Astrocyte of the spinal cord (primary cell): ENCODE results near the gene DCX.

Source experiments
- DNase-seq: peaks from one replicate; pipeline ENCODE4 v3.0.0; 2011; ENCODE audit warnings: low read depth, low spot score
- H3K4me3 ChIP-seq: 2 replicates; pipeline ENCODE4 v1.5.1; 2011; ENCODE audit warnings: low read depth, mild to moderate bottlenecking, low read length, moderate library complexity
- in situ Hi-C: cut with HindIII; loops from 2 replicates; pipeline ENCODE4 v1.10.0; 2017; ENCODE audit warnings: low sequenced_read_pairs
- TF ChIP-seq, protein P1 (sequence below): IDR thresholded peaks from 2 replicates; pipeline ENCODE4 v1.5.1; 2012; ENCODE audit warnings: low read depth, mild to moderate bottlenecking, low read length, inconsistent platforms

The DCX gene

DNA sequence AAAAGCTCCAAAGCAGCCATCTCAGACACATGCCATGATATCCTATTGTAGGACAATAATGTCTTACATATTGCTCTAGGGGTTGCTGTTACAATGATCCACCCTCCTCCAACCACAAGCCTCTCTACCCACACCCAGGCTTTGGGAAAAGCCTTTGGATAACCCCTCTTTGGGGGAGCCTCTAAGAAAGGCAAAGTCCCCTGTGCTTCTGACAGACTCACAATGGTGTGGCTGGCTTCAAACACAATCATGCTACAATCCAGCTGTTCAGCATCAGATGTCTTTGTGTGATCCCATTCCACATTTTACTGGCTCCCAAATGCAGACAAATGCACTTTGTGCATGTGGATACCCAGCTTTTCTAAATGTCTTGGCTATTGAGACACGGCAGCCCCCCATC is 75.9 kb downstream of the DCX start:
- H3K4me3 ChIP-seq: no peak overlapping the region
- no peak for DNase-seq
- in situ Hi-C loops: no loop called here
- TF ChIP-seq, protein P1, sequence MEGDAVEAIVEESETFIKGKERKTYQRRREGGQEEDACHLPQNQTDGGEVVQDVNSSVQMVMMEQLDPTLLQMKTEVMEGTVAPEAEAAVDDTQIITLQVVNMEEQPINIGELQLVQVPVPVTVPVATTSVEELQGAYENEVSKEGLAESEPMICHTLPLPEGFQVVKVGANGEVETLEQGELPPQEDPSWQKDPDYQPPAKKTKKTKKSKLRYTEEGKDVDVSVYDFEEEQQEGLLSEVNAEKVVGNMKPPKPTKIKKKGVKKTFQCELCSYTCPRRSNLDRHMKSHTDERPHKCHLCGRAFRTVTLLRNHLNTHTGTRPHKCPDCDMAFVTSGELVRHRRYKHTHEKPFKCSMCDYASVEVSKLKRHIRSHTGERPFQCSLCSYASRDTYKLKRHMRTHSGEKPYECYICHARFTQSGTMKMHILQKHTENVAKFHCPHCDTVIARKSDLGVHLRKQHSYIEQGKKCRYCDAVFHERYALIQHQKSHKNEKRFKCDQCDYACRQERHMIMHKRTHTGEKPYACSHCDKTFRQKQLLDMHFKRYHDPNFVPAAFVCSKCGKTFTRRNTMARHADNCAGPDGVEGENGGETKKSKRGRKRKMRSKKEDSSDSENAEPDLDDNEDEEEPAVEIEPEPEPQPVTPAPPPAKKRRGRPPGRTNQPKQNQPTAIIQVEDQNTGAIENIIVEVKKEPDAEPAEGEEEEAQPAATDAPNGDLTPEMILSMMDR: no peak

DNA sequence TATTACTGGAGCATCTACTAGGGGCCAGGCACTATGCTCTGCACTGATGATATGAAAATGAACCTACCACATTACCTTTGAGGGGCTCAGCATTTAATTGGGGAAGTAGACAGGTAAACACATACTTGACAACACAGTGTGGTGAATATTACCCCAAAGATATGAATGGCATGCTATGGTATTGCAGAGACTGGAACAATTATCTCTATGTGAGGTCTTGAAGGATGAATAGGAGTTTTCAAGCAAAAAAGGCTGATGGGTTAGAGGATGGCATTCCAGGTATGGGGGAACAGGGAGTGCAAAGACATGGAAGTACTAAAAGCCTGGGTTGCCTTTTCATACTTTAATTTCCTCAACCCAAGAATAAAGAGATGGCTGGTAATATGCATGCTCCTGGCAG is 82.6 kb downstream of the DCX start:
- in situ Hi-C loops: no loop called here
- TF ChIP-seq, protein P1: no peak
- H3K4me3 ChIP-seq: no peak overlapping the region
- DNase-seq: no peak

DNA sequence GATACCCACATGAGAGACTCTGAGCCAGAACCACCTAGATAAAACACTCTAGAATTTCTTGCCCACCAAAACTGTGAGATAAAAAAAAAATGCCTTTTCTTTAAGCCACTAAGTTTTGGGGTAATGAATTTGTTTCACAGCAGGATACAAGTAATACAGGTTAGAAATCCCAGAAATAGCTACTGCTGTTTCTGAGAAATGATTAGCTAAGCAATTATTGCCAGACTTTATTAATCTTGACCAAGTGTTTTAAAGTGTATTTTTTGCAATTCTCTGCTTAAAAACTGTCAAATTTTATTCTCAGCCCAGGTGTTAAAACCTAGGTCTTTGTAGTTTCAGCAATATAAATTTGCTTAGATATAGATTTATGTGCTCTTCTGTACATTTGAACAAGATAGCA is 83.1 kb downstream of the DCX start:
- no peak overlapping the region for H3K4me3 ChIP-seq
- in situ Hi-C loops: no loop called here
- no peak for DNase-seq
- TF ChIP-seq, protein P1: no peak

DNA sequence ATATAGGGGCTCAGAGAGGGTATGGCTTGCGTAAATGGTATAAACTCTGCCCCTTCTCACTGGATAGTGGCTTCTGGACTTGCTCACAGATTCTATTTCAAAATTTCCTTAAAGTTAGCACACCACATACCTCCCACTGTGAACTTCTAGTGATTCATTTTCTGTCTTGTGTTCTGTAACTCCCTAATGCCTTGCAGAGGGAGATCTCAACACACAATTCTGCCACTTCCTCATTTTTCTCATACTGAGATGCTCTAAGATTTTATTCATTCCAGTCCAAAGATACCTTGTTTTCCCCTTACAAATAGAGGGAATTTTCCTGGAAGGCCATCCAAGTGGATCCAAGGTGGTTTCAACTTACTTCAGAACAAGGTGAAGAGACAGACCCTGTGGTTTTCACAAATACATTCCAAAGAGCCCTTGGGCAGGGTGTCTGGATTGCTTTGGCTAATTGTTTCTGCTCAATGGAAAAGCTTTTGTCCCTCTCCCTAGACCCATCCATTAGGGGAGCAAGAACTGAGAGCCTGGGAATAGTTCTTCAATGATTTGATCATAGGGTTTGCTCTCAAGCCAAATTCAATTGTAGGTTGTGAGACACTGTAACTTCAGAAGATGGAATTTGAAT is 89.6 kb downstream of the DCX start:
- DNase-seq: no peak
- TF ChIP-seq, protein P1: no peak
- H3K4me3 ChIP-seq: no peak overlapping the region
- in situ Hi-C loops: no loop called here

DNA sequence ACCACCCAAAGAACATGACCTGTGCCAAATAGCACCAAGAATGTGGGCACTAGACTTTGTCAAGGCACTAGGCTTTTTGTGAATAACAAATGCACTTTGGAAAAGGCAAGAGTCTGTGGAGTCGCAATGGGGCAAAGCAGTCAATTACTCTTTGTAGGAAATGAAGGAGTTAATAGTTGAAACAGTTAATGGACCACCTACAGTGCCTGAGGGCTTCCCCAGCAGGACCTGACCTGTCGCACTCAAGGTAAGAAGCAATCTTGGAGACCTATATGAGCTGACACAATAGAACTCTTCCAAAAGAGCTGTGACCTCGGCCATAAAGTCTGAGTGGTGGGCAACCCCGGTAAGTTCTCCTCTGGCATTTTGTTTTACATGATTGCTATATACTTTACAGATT is 92.5 kb downstream of the DCX start:
- TF ChIP-seq, protein P1: no peak
- DNase-seq: no peak
- in situ Hi-C loops: no loop called here
- no peak overlapping the region for H3K4me3 ChIP-seq

GRCh38 chrX:111318901-111319300 is 93.1 kb downstream of the DCX start:
- in situ Hi-C loops: no loop called here
- H3K4me3 ChIP-seq: no peak overlapping the region
- DNase-seq: no peak
- TF ChIP-seq, protein P1: no peak

DNA sequence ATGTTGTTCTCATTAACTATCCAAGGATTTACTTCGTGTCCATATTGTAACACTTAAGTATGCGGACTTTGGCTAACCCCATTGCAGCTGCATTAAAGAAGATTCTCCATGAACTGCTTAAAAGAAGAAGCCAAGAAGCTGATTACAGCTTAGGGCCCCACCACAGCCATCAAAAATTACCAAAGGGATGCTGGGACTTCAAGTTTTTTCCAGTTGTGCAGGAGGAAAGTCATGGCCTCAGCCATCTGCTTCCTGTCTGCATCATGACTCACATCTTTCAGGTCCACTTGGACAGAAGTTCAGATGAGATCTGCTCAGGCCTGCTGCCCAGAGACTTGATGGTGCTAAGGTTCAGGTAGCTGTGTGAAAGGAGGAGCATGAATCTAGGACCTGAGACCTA is 102.9 kb downstream of the DCX start:
- TF ChIP-seq, protein P1: no peak
- H3K4me3 ChIP-seq: no peak overlapping the region
- in situ Hi-C loops: no loop called here
- no peak for DNase-seq
